HepG2 (cell line): ENCODE data around the gene ZG16. TPM values are rescaled to one million over a fixed set of nuclear protein-coding genes. Genes with fewer than 3 reads are reported as not detected.
A peak's percentile ranks its signal among the peaks of the same experiment; 100 is the strongest.

Experiments used
- AKAP8 ChIP-seq: sonication (generic); formaldehyde crosslinking; IDR thresholded peaks from 2 replicates; pipeline ENCODE4 v1.5.1; 2020; ENCODE audit warnings: mild to moderate bottlenecking, missing genetic modification reagents
- EEA1 ChIP-seq: sonication (generic); formaldehyde crosslinking; IDR thresholded peaks from 2 replicates; pipeline ENCODE4 v1.5.1; 2020; ENCODE audit warnings: mild to moderate bottlenecking, missing genetic modification reagents, borderline replicate concordance
- ISL2 ChIP-seq: sonication (generic); formaldehyde crosslinking; IDR thresholded peaks from 2 replicates; pipeline ENCODE4 v1.5.0; 2020; ENCODE audit warnings: missing genetic modification reagents
- KLF15 ChIP-seq: sonication (generic); formaldehyde crosslinking; IDR thresholded peaks from 2 replicates; pipeline ENCODE4 v1.8.1; 2023; ENCODE audit warnings: borderline replicate concordance, mild to moderate bottlenecking, inconsistent platforms, missing genetic modification reagents, mixed read lengths
- PRMT3 ChIP-seq: sonication (generic); formaldehyde crosslinking; IDR thresholded peaks from 2 replicates; pipeline ENCODE4 v1.8.1; 2022; ENCODE audit warnings: low read depth, mild to moderate bottlenecking, moderate library complexity, missing genetic modification reagents, borderline replicate concordance
- RAD21 ChIP-seq: fragments of 450-650 bp; formaldehyde crosslinking; IDR thresholded peaks from 2 replicates; pipeline ENCODE4 v1.5.0; 2020; ENCODE audit warnings: mild to moderate bottlenecking
- TBP ChIP-seq: sonication (generic); formaldehyde crosslinking; IDR thresholded peaks from 2 replicates; pipeline ENCODE4 v1.5.0; 2020; ENCODE audit warnings: missing genetic modification reagents
- ZFP82 ChIP-seq: sonication (generic); formaldehyde crosslinking; IDR thresholded peaks from 2 replicates; pipeline ENCODE4 v1.5.1; 2020; ENCODE audit warnings: mild to moderate bottlenecking, missing genetic modification reagents, borderline replicate concordance
- ZNF124 ChIP-seq: sonication (generic); formaldehyde crosslinking; IDR thresholded peaks from 2 replicates; pipeline ENCODE4 v1.4.0; 2020; ENCODE audit warnings: missing genetic modification reagents
- ZNF256 ChIP-seq: sonication (generic); formaldehyde crosslinking; conservative IDR thresholded peaks from 2 replicates; pipeline ENCODE4 v1.4.0; 2020; ENCODE audit warnings: missing genetic modification reagents
- ZNF530 ChIP-seq: sonication (generic); formaldehyde crosslinking; IDR thresholded peaks from 2 replicates; pipeline ENCODE4 v1.5.0; 2020; ENCODE audit warnings: low read depth, mild to moderate bottlenecking, missing genetic modification reagents
- ZNF772 ChIP-seq: sonication (generic); formaldehyde crosslinking; IDR thresholded peaks from 2 replicates; pipeline ENCODE4 v1.5.0; 2020; ENCODE audit warnings: mild to moderate bottlenecking, missing genetic modification reagents
- ZSCAN30 ChIP-seq: sonication (generic); formaldehyde crosslinking; IDR thresholded peaks from 2 replicates; pipeline ENCODE4 v1.5.0; 2020; ENCODE audit warnings: mild to moderate bottlenecking, missing genetic modification reagents
- polyA plus RNA-seq, 8 experiments: library from polyadenylated mRNA; depleted of rRNA in 3 of 8; stranded (reverse) in 7 of 8; unstranded in 1 of 8; fragments of >200 nt; fragmentation: Illumina TruSeq in 4 of 8; extraction: Trizol in 4 of 8; gene quantifications; 2 replicates each; pipeline versions ENCODE4 v1.2.1 to v1.2.3, GENCODE V29; 2011 to 2016; ENCODE audit warnings: low read depth in 4 of 8, missing spikeins in 1 of 8, mixed read lengths in 1 of 8; ENCODE audit not compliant: insufficient read depth in 1 of 8
- total RNA-seq, 5 experiments: library from RNA; depleted of rRNA; stranded (reverse); fragments of >200 nt; fragmentation: Illumina TruSeq; extraction: Trizol; gene quantifications; 2 replicates each; pipeline ENCODE4 v1.2.3, GENCODE V29; 2016; ENCODE audit warnings: low read depth in 1 of 5
- TF ChIP-seq, protein P1 (sequence below): sonication (generic); formaldehyde crosslinking; IDR thresholded peaks from 2 replicates; pipeline ENCODE4 v1.4.0; 2020; ENCODE audit warnings: missing genetic modification reagents
- TF ChIP-seq, protein P2 (sequence below): sonication (generic); formaldehyde crosslinking; IDR thresholded peaks from 2 replicates; pipeline ENCODE4 v1.8.0; 2022; ENCODE audit warnings: missing genetic modification reagents, mild to moderate bottlenecking, borderline replicate concordance
- TF ChIP-seq, protein P3 (sequence below): sonication (generic); formaldehyde crosslinking; IDR thresholded peaks from 2 replicates; pipeline ENCODE4 v1.5.0; 2020; ENCODE audit warnings: mild to moderate bottlenecking, missing genetic modification reagents, borderline replicate concordance
- TF ChIP-seq, protein P4 (sequence below): sonication (generic); formaldehyde crosslinking; IDR thresholded peaks from 2 replicates; pipeline ENCODE4 v1.5.0; 2020; ENCODE audit warnings: missing genetic modification reagents

ZG16 gene
- total and polyA plus RNA-seq, 2 of the 13 experiments (the other 11 are each of a cell fraction or from before 2014, with no cell fraction given): 0.04 to 0.07 TPM

DNA sequence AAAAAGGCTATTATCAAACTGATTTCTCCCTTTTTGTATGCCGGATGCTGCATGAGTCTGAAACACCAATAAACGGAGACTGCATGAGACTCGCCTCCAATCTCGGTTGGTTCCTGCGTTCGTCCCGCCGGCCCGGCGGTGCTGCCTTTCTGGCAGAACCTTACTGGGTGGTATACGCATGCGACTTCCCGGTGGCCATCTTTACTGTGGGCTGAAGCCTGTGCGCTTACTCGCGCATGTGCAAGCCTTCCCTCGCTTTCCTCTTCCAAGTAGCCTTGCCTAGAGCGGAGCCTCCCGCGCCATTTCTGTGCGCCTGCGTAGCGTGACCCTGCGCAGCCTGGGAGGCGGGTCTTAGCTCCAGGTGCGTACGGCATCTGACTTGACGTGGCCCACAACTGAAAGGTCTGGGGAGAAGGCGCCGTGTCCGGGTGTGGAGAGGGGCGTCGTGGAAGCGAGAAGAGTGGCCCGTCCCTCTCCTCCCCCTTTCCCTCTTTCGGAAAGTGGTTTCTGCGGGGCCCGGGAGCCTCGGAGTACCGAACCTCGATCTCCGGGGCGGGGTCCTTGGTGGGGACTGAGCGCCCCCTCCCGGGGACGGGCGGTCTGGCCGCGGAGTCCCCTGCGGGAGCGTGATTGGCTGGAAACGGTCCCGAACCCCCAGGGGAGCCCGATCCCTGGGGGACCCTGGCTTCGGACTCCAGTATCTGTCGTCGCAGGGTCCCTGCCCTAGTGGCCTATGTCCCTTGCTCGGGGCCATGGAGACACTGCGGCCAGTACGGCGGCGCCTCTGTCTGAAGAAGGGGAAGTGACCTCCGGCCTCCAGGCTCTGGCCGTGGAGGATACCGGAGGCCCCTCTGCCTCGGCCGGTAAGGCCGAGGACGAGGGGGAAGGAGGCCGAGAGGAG is 38.0 kb downstream of the ZG16 start, which contains the start of gene PAGR1 (continued):
- peak; percentile 83; the same call in 1 of the 2 replicates for TF ChIP-seq ZNF772 (CRISPR knock-in tag)
- TF ChIP-seq TBP (CRISPR knock-in tag): no peak
- TF ChIP-seq, protein P1, sequence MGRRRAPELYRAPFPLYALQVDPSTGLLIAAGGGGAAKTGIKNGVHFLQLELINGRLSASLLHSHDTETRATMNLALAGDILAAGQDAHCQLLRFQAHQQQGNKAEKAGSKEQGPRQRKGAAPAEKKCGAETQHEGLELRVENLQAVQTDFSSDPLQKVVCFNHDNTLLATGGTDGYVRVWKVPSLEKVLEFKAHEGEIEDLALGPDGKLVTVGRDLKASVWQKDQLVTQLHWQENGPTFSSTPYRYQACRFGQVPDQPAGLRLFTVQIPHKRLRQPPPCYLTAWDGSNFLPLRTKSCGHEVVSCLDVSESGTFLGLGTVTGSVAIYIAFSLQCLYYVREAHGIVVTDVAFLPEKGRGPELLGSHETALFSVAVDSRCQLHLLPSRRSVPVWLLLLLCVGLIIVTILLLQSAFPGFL: no peak
- TF ChIP-seq ZSCAN30 (CRISPR knock-in tag): 0 out of 2 replicates have a peak, but pooled peaks have one; percentile 67
- no peak for TF ChIP-seq ZNF530
- TF ChIP-seq ISL2: peak; percentile 67; the same call in 1 of the 2 replicates
- TF ChIP-seq, protein P2, sequence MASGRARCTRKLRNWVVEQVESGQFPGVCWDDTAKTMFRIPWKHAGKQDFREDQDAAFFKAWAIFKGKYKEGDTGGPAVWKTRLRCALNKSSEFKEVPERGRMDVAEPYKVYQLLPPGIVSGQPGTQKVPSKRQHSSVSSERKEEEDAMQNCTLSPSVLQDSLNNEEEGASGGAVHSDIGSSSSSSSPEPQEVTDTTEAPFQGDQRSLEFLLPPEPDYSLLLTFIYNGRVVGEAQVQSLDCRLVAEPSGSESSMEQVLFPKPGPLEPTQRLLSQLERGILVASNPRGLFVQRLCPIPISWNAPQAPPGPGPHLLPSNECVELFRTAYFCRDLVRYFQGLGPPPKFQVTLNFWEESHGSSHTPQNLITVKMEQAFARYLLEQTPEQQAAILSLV (CRISPR knock-in tag): peak; percentile 90
- TF ChIP-seq RAD21 (CRISPR knock-in tag): peak; percentile 96
- TF ChIP-seq KLF15 (CRISPR knock-in tag): peak; percentile 17; the same call in 1 of the 2 replicates
- TF ChIP-seq, protein P3, sequence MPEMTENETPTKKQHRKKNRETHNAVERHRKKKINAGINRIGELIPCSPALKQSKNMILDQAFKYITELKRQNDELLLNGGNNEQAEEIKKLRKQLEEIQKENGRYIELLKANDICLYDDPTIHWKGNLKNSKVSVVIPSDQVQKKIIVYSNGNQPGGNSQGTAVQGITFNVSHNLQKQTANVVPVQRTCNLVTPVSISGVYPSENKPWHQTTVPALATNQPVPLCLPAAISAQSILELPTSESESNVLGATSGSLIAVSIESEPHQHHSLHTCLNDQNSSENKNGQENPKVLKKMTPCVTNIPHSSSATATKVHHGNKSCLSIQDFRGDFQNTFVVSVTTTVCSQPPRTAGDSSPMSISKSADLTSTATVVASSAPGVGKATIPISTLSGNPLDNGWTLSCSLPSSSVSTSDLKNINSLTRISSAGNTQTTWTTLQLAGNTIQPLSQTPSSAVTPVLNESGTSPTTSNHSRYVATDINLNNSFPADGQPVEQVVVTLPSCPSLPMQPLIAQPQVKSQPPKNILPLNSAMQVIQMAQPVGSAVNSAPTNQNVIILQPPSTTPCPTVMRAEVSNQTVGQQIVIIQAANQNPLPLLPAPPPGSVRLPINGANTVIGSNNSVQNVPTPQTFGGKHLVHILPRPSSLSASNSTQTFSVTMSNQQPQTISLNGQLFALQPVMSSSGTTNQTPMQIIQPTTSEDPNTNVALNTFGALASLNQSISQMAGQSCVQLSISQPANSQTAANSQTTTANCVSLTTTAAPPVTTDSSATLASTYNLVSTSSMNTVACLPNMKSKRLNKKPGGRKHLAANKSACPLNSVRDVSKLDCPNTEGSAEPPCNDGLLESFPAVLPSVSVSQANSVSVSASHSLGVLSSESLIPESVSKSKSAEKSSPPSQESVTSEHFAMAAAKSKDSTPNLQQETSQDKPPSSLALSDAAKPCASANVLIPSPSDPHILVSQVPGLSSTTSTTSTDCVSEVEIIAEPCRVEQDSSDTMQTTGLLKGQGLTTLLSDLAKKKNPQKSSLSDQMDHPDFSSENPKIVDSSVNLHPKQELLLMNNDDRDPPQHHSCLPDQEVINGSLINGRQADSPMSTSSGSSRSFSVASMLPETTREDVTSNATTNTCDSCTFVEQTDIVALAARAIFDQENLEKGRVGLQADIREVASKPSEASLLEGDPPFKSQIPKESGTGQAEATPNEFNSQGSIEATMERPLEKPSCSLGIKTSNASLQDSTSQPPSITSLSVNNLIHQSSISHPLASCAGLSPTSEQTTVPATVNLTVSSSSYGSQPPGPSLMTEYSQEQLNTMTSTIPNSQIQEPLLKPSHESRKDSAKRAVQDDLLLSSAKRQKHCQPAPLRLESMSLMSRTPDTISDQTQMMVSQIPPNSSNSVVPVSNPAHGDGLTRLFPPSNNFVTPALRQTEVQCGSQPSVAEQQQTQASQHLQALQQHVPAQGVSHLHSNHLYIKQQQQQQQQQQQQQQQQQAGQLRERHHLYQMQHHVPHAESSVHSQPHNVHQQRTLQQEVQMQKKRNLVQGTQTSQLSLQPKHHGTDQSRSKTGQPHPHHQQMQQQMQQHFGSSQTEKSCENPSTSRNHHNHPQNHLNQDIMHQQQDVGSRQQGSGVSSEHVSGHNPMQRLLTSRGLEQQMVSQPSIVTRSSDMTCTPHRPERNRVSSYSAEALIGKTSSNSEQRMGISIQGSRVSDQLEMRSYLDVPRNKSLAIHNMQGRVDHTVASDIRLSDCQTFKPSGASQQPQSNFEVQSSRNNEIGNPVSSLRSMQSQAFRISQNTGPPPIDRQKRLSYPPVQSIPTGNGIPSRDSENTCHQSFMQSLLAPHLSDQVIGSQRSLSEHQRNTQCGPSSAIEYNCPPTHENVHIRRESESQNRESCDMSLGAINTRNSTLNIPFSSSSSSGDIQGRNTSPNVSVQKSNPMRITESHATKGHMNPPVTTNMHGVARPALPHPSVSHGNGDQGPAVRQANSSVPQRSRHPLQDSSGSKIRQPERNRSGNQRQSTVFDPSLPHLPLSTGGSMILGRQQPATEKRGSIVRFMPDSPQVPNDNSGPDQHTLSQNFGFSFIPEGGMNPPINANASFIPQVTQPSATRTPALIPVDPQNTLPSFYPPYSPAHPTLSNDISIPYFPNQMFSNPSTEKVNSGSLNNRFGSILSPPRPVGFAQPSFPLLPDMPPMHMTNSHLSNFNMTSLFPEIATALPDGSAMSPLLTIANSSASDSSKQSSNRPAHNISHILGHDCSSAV (CRISPR knock-in tag): no peak
- no peak; the same call in 1 of the 2 replicates for TF ChIP-seq EEA1
- TF ChIP-seq ZNF256 (CRISPR knock-in tag): peak; percentile 29; the same call in 1 of the 2 replicates
- TF ChIP-seq PRMT3 (CRISPR knock-in tag): no peak
- TF ChIP-seq ZNF124 (CRISPR knock-in tag): no peak; the same call in 1 of the 2 replicates
- TF ChIP-seq ZFP82 (CRISPR knock-in tag): no peak
- TF ChIP-seq, protein P4, sequence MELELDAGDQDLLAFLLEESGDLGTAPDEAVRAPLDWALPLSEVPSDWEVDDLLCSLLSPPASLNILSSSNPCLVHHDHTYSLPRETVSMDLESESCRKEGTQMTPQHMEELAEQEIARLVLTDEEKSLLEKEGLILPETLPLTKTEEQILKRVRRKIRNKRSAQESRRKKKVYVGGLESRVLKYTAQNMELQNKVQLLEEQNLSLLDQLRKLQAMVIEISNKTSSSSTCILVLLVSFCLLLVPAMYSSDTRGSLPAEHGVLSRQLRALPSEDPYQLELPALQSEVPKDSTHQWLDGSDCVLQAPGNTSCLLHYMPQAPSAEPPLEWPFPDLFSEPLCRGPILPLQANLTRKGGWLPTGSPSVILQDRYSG: no peak
- peak; percentile 76; the same call in 1 of the 2 replicates for TF ChIP-seq AKAP8
